HG02870 (cell line): Measurements from ENCODE around the gene RTN4R.

Experiments used
- ATAC-seq: cut with Tn5 transposase; IDR thresholded peaks from one replicate; pipeline ENCODE4 v1.9.1; 2021; ENCODE audit warnings: mild to moderate bottlenecking, moderate library complexity; ENCODE audit not compliant: unreplicated experiment

RTN4R gene

DNA sequence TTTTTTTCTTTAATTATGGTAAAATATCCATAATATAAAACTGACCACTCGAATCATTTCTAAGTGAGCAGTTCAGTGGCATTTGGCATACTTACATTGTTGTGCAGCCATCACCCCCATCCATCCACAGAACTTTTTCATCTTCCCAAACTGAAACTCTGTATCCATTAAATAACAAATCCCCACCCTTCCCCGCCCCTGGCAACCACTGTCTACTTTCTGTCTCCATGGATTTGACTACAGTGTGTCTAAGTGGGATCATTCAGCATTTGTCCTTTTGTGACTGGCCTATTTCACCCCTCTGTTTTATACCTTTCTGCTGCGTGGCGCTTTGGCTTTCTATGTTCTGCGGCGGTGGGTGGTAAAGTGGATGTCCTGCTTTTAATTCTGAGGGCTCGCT lies 49.1 kb downstream of the RTN4R start:
- no peak for ATAC-seq

- no peak for ATAC-seq
Measured at GRCh38 chr22:20218326-20218872, 49.7 kb downstream of the RTN4R start.

DNA sequence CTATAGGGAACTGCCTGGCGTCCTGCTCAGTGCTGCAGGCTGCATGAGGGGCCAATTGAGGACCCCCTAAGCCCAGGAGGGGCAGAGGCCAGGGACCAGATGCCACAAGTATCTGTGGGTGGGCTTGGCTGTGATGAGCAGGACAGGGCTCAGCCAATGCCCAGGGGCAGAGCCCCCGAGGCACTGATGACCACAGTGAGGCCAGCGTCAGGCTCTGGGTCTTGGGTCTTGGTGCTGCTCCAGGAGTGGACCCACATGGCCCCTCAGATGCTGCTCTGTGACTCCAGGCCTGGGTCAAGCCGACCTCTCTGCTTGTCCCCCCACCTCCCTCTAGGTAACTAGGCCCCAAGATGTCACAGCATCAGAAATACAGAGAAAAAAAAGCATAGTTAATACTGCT lies 50.6 kb downstream of the RTN4R start:
- no peak for ATAC-seq

DNA sequence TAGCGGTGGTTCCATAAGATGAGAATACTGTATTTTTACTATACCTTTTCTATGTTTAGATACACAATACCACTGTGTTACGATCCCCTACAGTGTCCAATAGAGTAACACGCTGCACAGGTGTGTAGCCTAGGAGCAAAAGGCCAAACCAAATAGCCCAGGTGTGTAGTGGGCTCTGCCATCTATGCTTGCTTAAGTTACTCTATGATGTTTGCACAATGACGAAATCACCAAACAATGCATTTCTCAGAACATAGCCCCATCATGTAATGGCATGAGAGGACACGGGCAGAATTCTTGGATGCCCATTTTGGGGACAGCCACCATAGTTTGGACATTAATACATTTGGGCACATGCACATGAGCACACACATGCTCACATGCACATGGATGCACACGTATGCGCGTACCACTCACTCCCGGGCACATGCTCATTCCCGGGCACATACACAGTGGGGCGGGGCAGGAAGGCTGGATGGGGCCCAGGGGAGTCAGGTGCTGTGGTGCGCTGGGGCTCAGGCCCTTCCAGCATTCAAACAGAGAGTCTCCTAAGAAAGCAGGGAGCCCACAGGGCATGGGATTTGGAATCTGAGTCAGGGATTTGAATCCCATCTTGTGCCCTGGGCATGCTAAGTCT lies 51.1 kb downstream of the RTN4R start:
- no peak for ATAC-seq

DNA sequence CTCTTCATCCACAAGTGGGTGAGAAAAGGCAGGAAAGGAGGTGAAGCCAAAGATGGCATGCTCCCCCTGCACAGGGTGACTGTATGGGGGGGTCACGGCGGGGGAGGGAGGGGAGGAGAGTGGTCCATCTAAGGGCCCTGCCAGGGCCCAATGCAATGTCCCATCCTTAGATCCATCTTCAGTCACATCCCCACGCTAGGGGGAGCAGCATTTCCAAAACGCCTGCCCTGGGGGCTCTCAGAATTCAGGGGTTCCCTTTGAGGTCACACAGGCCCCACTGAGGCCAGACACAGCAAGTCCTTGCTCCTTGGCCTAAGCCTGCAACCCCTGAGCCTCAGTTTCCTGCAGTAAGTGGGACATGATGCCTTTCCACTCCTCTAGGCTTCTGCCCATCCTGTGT lies 52.4 kb downstream of the RTN4R start:
- ATAC-seq = no peak

- ATAC-seq = no peak
Measured at GRCh38 chr22:20214853-20215252, 53.3 kb downstream of the RTN4R start.

- ATAC-seq = no peak
Measured at GRCh38 chr22:20213833-20214708, 54.0 kb downstream of the RTN4R start.

- ATAC-seq = no peak
Measured at GRCh38 chr22:20212754-20213699, 55.1 kb downstream of the RTN4R start.

GRCh38 chr22:20211997-20212753 lies 55.9 kb downstream of the RTN4R start:
- no peak for ATAC-seq

DNA sequence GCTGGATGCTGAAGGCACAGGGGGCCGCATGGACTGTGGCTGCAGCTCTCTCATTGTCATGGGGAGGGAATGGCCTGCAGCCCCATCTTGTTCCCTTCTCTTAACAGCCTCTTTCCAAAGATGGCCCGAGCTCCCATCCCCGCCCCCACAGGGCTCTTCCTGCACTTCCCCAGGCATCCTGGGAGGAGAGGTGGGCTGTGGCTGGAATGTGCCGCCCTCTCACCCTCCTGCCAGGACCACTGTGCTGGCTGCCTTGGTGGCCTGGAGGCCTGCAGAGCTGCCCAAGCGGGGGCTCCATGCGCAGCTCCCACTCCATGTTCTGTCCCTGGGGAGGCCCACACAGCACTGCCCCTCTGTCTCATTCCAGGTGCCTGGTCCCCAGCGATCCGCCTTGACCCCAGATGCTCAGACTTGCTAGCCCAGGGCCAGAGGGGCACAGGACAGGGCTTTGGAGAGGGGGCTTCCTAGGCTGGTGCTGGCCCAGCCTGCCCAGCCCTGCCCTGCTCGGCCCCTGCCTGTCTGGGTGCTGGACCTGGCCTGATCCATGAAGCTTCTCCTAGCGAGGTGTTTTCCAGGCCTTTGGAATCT lies 56.6 kb downstream of the RTN4R start:
- no peak for ATAC-seq

GRCh38 chr22:20210473-20211059 lies 57.6 kb downstream of the RTN4R start:
- no peak for ATAC-seq

- ATAC-seq = no peak
Measured at GRCh38 chr22:20209761-20210250, 58.3 kb downstream of the RTN4R start.

GRCh38 chr22:20208713-20209310 lies 59.3 kb downstream of the RTN4R start:
- ATAC-seq = no peak

DNA sequence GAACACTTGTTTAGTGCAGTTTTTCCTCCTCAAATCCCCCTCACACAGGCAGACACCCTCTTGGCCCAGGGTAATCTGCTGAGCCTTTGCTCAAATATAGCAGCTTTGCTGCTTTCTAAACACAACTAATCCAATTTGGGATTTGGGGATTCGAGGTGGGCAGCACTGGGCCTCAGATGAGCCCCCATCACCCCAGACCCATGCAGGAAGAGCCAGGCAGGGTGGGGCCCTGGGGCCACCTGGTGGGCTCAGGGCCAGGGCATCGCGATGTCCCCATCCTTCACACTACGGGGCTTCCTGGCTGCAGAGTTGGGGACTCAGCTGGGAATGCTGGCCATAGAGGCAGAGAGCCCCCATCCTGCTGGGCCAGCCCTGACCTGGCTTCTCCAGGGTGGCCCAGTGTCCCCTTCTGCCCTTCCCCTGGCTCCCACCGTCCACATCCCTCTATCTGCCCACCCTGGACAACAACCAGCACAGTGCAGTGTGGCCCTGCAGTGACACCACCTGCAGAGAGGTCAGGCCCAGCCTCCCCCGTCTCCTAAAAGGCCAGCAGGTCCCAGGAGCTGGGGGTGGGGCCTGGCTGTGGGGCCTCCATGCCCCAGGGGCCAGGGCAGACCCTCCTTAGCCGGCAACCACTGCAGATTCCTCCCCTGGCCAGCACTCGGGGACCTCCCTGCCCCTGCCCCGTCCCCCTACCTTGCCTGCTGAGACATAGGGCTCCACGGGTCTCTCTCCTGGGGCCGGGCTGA lies 60.7 kb downstream of the RTN4R start:
- ATAC-seq = no peak

DNA sequence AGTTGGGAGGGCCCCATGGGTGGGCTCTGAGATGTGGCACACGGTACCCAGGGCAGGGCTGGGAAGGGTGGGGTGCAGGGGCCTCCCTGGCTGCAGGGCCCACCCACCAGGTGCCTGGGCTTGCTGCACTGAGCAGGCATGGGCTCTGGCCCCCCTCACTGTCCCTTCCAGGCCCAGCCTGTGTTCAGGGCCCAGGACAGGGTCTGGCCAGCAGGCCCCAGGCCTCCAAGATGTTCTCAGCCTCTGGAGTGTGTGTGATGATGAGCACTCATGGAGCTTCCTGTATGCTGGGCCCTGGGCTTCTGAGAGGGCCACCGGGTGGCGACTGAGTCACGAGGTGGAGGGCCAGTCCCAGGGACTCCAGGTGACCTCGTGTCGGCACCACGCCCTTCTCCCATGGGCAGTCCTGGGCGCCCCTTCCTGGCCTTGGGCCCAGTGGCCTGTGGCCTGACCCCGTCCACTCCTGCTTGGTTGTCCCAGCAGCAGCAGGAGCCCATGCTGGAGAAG lies 61.4 kb downstream of the RTN4R start:
- ATAC-seq = no peak

DNA sequence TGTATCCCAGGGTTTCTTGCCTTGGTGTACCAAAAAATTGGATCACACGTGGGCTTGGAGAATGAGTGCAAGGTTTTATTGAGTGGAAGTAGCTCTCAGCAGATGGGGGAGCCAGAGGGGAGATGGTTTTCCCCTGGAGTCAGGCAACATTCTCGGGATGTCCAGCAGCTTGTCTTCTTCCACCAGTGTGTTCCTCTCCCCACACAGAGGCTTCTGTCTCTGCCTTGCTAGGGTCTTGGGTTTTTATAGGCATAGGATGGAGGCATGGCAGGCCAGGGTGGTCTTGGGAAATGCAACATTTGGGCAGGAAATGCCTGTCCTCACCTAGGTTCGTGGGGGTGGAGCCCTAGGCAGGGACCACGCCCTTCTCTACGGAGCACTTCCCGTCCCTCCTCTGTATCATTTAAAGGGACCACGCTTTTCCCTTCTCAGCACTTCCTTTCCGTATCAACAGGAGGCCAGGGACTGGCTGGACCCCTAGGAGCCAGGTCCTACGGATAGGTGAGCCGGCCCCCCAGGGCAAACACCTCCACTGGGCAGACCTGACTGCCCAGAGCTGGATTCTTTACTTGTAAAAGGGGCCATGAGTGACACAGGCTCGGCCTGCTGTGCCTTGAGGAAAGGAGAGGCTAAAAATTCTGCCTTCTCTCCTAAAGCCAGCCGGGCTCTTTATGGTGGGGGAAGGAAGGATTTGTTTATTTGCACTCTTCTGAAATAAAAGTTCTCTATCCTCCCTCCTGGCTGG lies 62.0 kb downstream of the RTN4R start:
- ATAC-seq = no peak

GRCh38 chr22:20205464-20205963 lies 62.6 kb downstream of the RTN4R start:
- ATAC-seq = no peak
